Measurements from ENCODE around the gene PARD6G.
A peak's percentile ranks its signal among the peaks of the same experiment; 100 is the strongest.

GRCh38 chr18:80147418-80148325 is 99.6 kb downstream of the PARD6G start:
- TF ChIP-seq POLR2AphosphoS5 (IDR thresholded peaks at IDR 0.05; ENCODE audit: low read depth, low read length): 0 out of 2 replicates have a peak, but pooled peaks have one; percentile 28
- TF ChIP-seq POLR2A (IDR thresholded peaks at IDR 0.05; ENCODE audit: low read depth, low read length): peak; percentile 46; the same call in 1 of the 2 replicates
- TF ChIP-seq TAF1 (IDR thresholded peaks at IDR 0.05; ENCODE audit: low read depth, low read length): peak; percentile 19; the same call in 1 of the 2 replicates
